GM06990 (cell line): ENCODE measurements around the gene AFDN.

Source experiments
- DNase-seq: peaks from one replicate; pipeline ENCODE4 v3.0.0-alpha.2; 2011; ENCODE audit not compliant: insufficient read length; ENCODE audit errors: extremely low read depth
- H3K27me3 ChIP-seq: replicated peaks from 2 replicates; pipeline ENCODE4 v1.6.0; 2011; ENCODE audit warnings: low read length; ENCODE audit not compliant: control insufficient read depth, insufficient read depth
- H3K36me3 ChIP-seq: 2 replicates; pipeline ENCODE4 v1.5.1; 2011; ENCODE audit warnings: low read length; ENCODE audit not compliant: control insufficient read depth, insufficient read depth
- H3K4me3 ChIP-seq: replicated peaks from 2 replicates; pipeline ENCODE4 v1.5.1; 2011; ENCODE audit warnings: low read depth, mild to moderate bottlenecking, control low read depth, low read length
- CTCF ChIP-seq: IDR thresholded peaks from 2 replicates; pipeline ENCODE4 v1.5.1; 2011; ENCODE audit warnings: low read length, control low read depth, mild to moderate bottlenecking, inconsistent platforms; ENCODE audit not compliant: insufficient read depth, poor library complexity, severe bottlenecking

Gene AFDN

GRCh38 chr6:167798453-167798852 lies 28.3 kb upstream of the AFDN start:
- Histone ChIP-seq H3K27me3 (no peaks in the 10 kb centered on the region; the same call in 1 of the 2 replicates), H3K4me3 (no peak overlapping the region), H3K36me3 (no peaks in the 10 kb centered on the region)
- TF ChIP-seq CTCF: no peak
- no peak for DNase-seq

GRCh38 chr6:167799033-167799821 lies 27.5 kb upstream of the AFDN start:
- H3K27me3 ChIP-seq: no peaks in the 10 kb centered on the region; the same call in 1 of the 2 replicates
- no peak for DNase-seq
- no peak overlapping the region for H3K4me3 ChIP-seq
- no peak for TF ChIP-seq CTCF
- H3K36me3 ChIP-seq: no peaks in the 10 kb centered on the region

- no peaks in the 10 kb centered on the region; the same call in 1 of the 2 replicates for H3K27me3 ChIP-seq
- TF ChIP-seq CTCF: no peak
- no peak for DNase-seq
Observed at GRCh38 chr6:167800549-167800948, 26.2 kb upstream of the AFDN start.

GRCh38 chr6:167801263-167801662 lies 25.4 kb upstream of the AFDN start:
- Histone ChIP-seq H3K27me3 (no peaks in the 10 kb centered on the region), H3K36me3 (no peaks in the 10 kb centered on the region), H3K4me3 (no peak overlapping the region)
- no peak for TF ChIP-seq CTCF
- DNase-seq: no peak

More at GRCh38 chr6:167800549-167800948, 26.2 kb upstream of the AFDN start:
- no peak overlapping the region for H3K4me3 ChIP-seq
- no peaks in the 10 kb centered on the region for H3K36me3 ChIP-seq

GRCh38 chr6:167802339-167802738 lies 24.4 kb upstream of the AFDN start:
- Histone ChIP-seq H3K4me3 (no peak overlapping the region), H3K36me3 (no peaks in the 10 kb centered on the region), H3K27me3 (no peaks in the 10 kb centered on the region)
- TF ChIP-seq CTCF: no peak
- DNase-seq: no peak
